Neural progenitor cell (in vitro differentiated cells): ENCODE data around the gene RGCC.

Experiments
- EZH2 ChIP-seq: fragments of 200-600 bp; sonication (generic); IDR thresholded peaks from 2 replicates; pipeline ENCODE4 v1.6.1; 2017; ENCODE audit warnings: antibody characterized with exemption, mild to moderate bottlenecking, moderate library complexity
- EZH2phosphoT487 ChIP-seq: fragments of 200-600 bp; sonication (generic); IDR thresholded peaks from 2 replicates; pipeline ENCODE4 v1.6.1; 2017; ENCODE audit warnings: antibody characterized with exemption
- TF ChIP-seq, protein P1 (sequence below): fragments of 200-600 bp; sonication (generic); IDR thresholded peaks from 2 replicates; pipeline ENCODE4 v1.5.1; 2017; ENCODE audit warnings: antibody characterized with exemption, mild to moderate bottlenecking

DNA sequence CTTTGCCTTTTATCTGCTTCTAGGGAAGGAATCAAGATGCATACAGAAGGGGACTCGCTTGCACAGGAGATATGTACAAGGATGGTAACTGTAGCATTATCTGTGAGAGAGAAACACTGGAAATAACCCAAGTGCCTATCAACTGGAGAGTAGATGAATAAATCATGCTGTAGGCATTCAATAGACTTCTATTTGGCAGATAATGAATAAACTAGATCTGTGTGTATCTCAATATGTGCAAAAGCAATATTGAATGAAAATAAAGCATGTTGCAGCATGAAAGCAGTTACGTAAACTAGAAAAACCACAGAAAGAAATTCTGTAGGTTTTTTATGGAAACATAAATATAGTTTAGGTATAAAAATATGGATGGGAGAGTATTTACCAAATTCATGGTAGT, 38.6 kb upstream of the RGCC start:
- TF ChIP-seq, protein P1, sequence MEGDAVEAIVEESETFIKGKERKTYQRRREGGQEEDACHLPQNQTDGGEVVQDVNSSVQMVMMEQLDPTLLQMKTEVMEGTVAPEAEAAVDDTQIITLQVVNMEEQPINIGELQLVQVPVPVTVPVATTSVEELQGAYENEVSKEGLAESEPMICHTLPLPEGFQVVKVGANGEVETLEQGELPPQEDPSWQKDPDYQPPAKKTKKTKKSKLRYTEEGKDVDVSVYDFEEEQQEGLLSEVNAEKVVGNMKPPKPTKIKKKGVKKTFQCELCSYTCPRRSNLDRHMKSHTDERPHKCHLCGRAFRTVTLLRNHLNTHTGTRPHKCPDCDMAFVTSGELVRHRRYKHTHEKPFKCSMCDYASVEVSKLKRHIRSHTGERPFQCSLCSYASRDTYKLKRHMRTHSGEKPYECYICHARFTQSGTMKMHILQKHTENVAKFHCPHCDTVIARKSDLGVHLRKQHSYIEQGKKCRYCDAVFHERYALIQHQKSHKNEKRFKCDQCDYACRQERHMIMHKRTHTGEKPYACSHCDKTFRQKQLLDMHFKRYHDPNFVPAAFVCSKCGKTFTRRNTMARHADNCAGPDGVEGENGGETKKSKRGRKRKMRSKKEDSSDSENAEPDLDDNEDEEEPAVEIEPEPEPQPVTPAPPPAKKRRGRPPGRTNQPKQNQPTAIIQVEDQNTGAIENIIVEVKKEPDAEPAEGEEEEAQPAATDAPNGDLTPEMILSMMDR, result no peak
- TF ChIP-seq EZH2, result no peak
- no peak for TF ChIP-seq EZH2phosphoT487
